ENCODE measurements around the gene TMEM225B.
"Not testable (repeated sequence)": the region's sequence is repeated elsewhere in the genome, so short reads cannot be mapped to it uniquely, and the experiment has no call there.

The TMEM225B gene

DNA sequence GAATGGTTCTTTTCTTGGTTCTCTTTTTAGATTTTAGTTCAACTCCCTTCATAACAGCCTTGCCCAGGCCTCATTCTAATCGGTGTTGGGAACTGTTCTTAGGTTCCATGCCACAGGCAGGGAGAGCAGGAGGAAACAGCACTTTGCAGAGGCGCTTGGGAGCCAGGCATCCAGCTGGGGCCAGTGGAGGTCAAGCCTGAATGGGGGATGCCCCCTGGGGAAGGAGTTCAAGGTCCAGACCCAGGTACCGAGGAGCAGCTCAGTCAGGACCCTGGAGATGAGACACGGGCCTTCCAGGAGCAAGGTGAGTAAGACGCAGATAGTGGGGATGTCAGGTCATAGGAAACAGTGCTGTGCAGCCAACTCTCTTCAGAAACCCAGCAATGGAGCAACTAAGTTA, 23.2 kb downstream of the TMEM225B start:
- DNase-seq (ENCODE audit: insufficient read length, low spot score) (no peak), FAIRE-seq (no peak)

GRCh38 chr7:99622596-99622995, 24.5 kb downstream of the TMEM225B start:
- FAIRE-seq = no peak

DNA sequence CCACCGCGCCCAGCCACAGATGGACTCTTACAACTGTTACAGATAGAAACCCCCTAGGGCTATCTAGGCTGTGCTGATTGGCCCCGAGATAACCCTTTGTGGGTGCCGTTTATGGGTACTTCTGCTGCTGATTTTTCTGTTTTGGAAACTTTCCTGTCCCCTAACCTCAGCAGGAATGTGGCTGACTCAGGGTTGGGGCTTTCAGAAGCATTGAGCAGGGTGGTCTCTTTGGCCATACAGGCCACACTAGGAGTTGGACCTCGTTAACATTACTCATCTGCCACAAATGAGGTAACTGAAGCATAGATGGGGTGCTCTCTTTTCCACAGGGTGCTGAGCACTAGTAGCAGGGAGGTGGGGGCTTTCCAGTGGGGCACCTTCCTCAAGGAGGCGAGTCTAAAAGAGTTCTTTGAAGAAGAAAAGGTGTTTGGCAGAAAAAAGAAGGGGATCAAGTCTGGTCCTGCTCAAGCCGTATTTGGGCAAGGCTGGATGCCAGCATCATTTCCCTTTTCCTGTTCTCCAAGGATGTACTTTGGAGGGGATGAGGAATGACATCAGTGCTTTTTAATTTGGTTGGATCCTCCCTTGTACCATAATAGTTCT, 25.1 kb downstream of the TMEM225B start:
- no peak for FAIRE-seq
- peak; percentile 11 for DNase-seq (ENCODE audit: insufficient read length, low spot score)

More at GRCh38 chr7:99622596-99622995, 24.5 kb downstream of the TMEM225B start:
- DNase-seq (ENCODE audit: insufficient read length, low spot score) = no peak

DNA sequence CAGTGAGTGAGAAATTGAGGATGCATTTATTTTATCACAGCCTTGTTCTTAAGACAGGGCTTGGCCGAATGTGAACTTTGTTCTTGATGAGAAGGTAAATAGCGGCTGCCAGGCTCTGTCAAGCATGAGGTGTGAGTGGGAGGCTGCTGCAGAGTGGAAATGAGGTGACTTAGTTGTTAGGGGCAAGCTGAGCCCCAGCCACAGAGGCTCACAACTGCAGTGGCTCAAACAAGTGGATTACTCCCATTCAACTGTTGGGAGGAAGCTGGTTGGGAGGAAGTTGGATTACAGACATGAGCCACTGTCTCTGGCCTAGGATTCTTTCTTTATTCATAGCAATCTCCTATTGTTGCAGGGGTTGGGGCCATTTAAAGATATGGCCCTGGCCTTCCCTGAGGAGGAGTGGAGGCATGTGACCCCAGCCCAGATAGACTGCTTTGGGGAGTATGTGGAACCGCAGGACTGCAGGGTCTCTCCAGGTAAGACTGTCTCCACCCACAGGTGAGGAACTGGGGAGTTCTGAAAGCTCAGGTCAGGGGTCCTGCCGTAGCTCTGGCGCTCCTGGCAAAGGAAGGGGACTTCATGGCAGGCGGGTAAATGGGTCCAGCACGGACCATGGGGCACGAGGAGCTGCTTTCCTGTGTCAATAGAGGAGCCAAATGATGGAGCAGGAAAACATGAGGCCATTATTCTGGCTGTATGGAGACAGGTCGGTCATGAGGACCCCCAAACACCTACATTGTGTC, 25.8 kb downstream of the TMEM225B start:
- DNase-seq (ENCODE audit: insufficient read length, low spot score) (no peak), FAIRE-seq (no peak)

DNA sequence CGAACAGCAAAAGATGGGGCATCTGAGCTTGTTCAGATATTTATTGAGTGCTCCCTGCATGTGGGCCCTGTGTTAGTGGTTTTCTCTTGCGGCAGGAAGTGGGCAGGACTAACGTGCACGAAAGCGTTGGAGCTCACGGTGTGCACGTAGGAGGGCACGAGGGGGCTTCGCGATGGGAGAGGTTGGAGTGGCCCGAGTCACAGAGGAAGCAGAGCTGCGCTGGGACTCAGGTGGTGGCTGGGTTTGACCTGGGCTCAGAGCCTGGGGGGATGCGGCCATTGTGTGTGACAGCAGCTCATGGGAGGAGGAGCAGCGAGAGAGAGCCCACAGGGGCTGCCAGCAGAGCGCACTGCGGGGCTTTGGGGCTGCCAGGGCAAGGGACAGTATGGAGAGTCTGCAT, 26.4 kb downstream of the TMEM225B start:
- DNase-seq (ENCODE audit: insufficient read length, low spot score) (no peak), FAIRE-seq (no peak)

DNA sequence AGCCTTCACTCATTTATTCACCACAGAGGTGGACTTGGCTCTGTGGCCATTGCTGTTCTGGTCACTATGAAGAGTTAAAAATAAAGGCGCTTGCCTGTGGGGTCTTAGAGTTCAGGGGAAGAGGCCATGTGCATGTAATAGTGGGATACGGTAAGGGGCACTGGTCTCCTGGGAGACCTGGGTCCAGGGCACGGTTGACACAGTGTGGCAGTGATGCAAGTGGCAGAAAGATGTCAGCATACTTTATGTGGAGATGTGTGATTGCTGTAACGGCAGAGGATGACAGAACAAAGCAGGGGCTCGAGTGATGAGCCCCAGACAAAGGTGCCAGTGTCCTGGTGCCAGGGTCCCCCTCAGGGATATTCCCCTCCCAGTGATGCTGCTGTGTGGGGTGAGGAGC, 27.3 kb downstream of the TMEM225B start:
- FAIRE-seq (no peak), DNase-seq (ENCODE audit: insufficient read length, low spot score) (no peak)

DNA sequence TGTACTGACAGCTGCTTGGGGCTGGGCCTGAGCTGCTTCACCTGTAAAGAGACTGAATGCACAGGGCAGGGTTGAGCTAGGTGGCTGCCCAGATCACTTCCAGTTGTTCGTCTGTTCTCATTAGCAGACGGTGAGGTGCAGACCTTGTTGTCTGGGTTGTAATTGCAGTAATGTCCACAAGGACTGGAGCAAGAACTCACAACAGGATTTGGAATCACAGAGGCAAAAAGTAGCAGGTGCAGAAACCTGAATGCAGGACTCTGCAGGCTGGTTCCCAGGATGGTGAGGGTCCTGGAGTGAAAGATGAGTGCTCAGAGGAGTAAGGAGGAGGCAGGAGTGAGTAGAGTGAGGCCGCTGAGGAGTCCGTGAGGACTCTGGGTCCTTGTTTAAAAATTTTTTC, 27.9 kb downstream of the TMEM225B start:
- FAIRE-seq (no peak), DNase-seq (ENCODE audit: insufficient read length, low spot score) (no peak)

- no peak for FAIRE-seq
- DNase-seq (ENCODE audit: insufficient read length, low spot score) = no peak
Measured at GRCh38 chr7:99626661-99627060, 28.6 kb downstream of the TMEM225B start.

DNA sequence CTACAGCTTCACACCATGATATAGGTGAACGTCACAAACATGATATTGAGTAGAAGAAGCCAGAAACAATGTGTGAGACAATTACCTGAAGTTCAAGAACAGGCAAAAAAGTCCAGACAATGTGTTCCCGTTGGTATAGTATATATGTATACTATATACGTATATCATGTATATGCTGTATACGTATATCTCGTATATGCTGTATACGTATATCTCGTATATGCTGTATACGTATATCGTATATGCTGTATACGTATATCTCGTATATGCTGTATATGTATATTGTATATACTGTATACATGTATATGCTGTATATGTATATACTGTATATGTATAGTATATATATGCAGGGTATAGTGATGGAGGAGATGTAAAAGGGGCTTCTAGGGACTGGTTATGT, 29.4 kb downstream of the TMEM225B start:
- no peak for FAIRE-seq

DNA sequence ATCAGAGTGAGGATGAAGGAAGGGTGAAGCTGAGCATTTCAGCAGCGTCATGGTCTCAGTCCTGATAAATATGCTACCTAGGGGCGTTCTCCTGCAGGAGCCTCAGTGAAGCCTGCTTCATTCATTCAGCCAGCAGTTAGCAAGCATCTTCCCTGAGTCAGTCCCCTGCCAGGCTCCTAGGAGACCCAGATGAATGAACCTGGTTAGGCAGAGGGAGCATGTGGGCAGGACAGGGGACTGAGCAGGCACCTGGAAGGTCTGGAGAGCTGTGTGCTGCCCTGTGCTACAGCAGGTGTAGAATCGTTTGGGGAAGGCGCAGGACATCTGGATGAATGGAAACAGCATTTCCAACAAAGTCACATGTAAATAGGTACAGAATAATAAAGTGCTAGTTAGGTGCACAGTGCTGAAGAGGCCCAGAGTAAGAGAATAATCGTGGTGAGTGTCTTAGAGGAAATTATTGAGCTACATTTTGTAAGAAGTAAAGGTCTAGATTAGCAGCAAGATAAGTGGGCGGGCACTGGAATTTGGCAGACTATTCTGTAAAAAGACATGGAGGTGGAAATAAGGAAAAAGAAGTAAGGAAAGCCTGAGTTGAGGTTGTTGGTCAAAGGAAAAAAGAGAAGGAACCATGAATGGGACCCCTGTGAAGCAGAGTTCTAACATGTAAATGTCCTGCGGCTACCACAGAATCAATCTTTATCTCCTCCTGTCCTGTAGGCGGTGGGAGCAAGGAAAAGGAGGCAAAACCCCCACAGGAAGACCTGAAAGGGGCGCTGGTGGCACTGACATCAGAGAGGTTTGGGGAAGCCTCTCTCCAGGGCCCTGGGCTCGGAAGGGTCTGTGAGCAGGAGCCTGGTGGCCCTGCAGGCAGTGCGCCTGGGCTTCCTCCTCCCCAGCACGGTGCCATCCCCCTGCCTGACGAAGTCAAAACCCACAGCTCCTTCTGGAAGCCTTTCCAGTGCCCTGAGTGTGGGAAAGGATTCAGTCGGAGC, 30.7 kb downstream of the TMEM225B start:
- DNase-seq (ENCODE audit: insufficient read length, low spot score) = no peak
- no peak for FAIRE-seq

More for the DNA sequence above, 29.4 kb downstream of the TMEM225B start:
- no peak for DNase-seq (ENCODE audit: insufficient read length, low spot score)

DNA sequence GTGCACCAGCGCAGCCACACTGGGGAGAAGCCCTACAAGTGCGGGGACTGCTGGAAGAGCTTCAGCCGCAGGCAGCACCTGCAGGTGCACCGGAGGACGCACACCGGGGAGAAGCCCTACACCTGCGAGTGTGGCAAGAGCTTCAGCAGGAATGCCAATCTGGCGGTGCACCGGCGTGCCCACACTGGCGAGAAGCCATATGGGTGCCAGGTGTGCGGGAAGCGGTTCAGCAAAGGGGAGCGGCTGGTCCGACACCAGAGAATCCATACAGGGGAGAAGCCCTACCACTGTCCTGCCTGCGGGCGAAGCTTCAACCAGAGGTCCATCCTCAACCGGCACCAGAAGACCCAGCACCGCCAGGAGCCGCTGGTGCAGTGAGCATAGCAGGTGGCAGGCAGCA, 31.6 kb downstream of the TMEM225B start:
- DNase-seq (ENCODE audit: insufficient read length, low spot score) (no peak), FAIRE-seq (no peak)

GRCh38 chr7:99631295-99632109, 33.4 kb downstream of the TMEM225B start:
- no peak for DNase-seq (ENCODE audit: insufficient read length, low spot score)
- no peak for FAIRE-seq

- not testable (repeated sequence) for FAIRE-seq; DNase-seq (ENCODE audit: insufficient read length, low spot score)
Measured at GRCh38 chr7:99637414-99637813, 39.3 kb downstream of the TMEM225B start.

GRCh38 chr7:99638731-99639130, 40.7 kb downstream of the TMEM225B start:
- DNase-seq (ENCODE audit: insufficient read length, low spot score) (no peak), FAIRE-seq (no peak)

GRCh38 chr7:99639267-99639666, 41.2 kb downstream of the TMEM225B start:
- DNase-seq (ENCODE audit: insufficient read length, low spot score) = no peak

GRCh38 chr7:99642027-99642426, 44.0 kb downstream of the TMEM225B start:
- no peak for FAIRE-seq
- no peak for DNase-seq (ENCODE audit: insufficient read length, low spot score)

More at GRCh38 chr7:99639267-99639666, 41.2 kb downstream of the TMEM225B start:
- FAIRE-seq = no peak

DNA sequence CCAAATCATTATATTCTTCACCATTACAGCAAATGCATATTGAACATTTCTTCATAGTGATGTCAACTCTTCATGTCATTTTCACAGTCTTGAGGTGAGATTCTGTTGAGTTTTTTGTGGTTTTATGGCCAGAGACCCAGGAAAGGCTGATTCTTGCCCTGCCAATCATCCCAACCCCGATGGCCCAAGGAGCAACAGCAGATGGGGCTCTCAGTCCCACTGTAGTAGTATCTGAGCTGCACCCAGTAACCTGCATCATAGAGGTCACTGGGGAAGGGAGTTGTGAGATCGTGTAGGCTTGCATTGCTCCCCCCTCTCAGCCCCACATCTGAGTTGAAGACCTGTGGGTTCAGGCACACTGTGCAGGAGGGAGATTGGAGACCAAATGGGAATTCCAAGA, 45.4 kb downstream of the TMEM225B start:
- FAIRE-seq (no peak), DNase-seq (ENCODE audit: insufficient read length, low spot score) (no peak)

DNA sequence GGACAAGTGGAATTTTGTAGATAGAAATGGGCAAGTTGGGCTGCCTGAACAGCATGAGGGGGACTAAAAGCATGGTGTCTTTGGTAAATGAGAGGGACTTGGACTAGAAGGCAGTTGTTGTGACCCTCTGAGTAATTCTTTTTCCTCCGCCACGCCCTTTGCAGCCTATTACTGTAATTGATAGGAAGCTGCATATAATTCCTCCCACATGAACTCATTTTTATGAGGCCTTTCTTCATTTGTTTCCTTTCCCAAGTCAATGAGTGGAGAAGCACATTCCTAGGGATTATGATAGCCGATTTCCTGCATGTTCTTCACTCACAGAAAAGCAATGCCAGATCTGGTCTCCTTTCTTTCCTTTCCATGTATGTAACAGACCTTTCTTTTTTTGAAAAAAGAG, 46.4 kb downstream of the TMEM225B start:
- no peak for FAIRE-seq

GRCh38 chr7:99645590-99645989, 47.5 kb downstream of the TMEM225B start:
- no peak for FAIRE-seq
- DNase-seq (ENCODE audit: insufficient read length, low spot score) = no peak

More for the DNA sequence above, 46.4 kb downstream of the TMEM225B start:
- DNase-seq (ENCODE audit: insufficient read length, low spot score) = no peak

DNA sequence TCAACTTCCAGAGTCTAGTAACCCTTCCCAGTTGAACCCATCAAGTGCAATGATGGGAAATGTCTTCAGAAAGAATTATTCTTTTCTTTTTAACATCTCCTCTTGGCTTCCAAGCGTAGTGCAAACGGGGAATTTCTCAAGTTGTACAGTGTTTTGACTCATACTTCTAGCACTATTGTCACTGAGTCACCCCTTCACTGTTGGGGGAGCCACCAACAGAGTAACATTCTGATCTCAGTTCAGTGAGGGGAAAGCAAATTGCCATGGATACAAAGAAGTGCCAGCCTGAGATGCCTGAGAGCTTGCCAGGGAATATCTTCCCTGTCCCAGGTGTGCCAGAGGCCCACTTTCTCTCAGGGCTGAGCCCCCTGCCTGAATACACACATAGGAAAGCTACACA, 50.8 kb downstream of the TMEM225B start:
- FAIRE-seq = no peak

More for the DNA sequence above, 50.8 kb downstream of the TMEM225B start:
- no peak for DNase-seq (ENCODE audit: insufficient read length, low spot score)

Measured in HTR-8/SVneo (cell line).